Heart left ventricle (tissue), 16 donors: Measurements from ENCODE around the gene CDH23. TPM values are rescaled to one million over a fixed set of nuclear protein-coding genes. Genes with fewer than 3 reads are reported as not detected.

ENCODE experiments used
- ATAC-seq, 4 donors: fragments of 200-7000 bp; cut with Tn5 transposase; one replicate each; pipeline ENCODE4 v1.9.1; 2020 to 2022; ENCODE audit warnings: moderate library complexity in 4 of 4, mild to moderate bottlenecking in 3 of 4, moderate number of reproducible peaks in 1 of 4
- DNase-seq, 5 donors: peaks; one replicate each; pipeline ENCODE4 v3.0.0-alpha.2; 2020
- H3K27ac ChIP-seq, 12 donors: fragments of 200-600 bp; sonication (generic) in 4 of 12; one replicate each; pipeline versions ENCODE4 v1.5.0 to v1.8.0; 2016 to 2022; ENCODE audit warnings: mild to moderate bottlenecking in 2 of 12
- H3K27me3 ChIP-seq, 9 donors: fragments of 200-600 bp; sonication (generic) in 2 of 9; one replicate each; pipeline versions ENCODE4 v1.5.1 to v1.8.0; 2016 to 2022; ENCODE audit warnings: mild to moderate bottlenecking in 3 of 9
- H3K36me3 ChIP-seq, 9 donors: fragments of 200-600 bp; sonication (generic) in 2 of 9; one replicate each; pipeline versions ENCODE4 v1.5.0 to v1.8.0; 2018 to 2022; ENCODE audit warnings: mild to moderate bottlenecking in 2 of 9
- H3K4me1 ChIP-seq, 12 donors: fragments of 200-600 bp; sonication (generic) in 4 of 12; one replicate each; pipeline versions ENCODE4 v1.5.0 to v1.8.0; 2016 to 2022; ENCODE audit warnings: mild to moderate bottlenecking in 3 of 12
- H3K4me3 ChIP-seq, 12 donors: fragments of 200-600 bp; sonication (generic) in 4 of 12; one replicate each; pipeline versions ENCODE4 v1.5.0 to v1.8.0; 2017 to 2022; ENCODE audit warnings: mild to moderate bottlenecking in 9 of 12, moderate library complexity in 4 of 12
- H3K9me3 ChIP-seq, 12 donors: fragments of 200-600 bp; sonication (generic) in 4 of 12; one replicate each; pipeline versions ENCODE4 v1.5.0 to v1.8.0; 2016 to 2022; ENCODE audit warnings: mild to moderate bottlenecking in 1 of 12
- CTCF ChIP-seq, 12 donors: fragments of 200-600 bp; sonication (generic) in 4 of 12; IDR thresholded peaks; one replicate each; pipeline versions ENCODE4 v1.5.0 to v1.8.0; 2018 to 2022; ENCODE audit warnings: antibody characterized with exemption in 12 of 12, mild to moderate bottlenecking in 5 of 12
- POLR2A ChIP-seq, 2 donors: fragments of 450-650 bp; IDR thresholded peaks; one replicate each; pipeline ENCODE4 v1.6.1; 2017; ENCODE audit warnings: antibody characterized with exemption in 2 of 2, mild to moderate bottlenecking in 2 of 2, moderate library complexity in 2 of 2
- WGBS, 4 donors: extraction: QIAGEN DNeasy Blood & Tissue Kit in 2 of 4; methylation state at CpG; one replicate each; pipeline versions ENCODE4 v1.1.5 to v1.1.7; 2013 to 2018; 5-methylcytosine and 5-hydroxymethylcytosine counted together
- intact Hi-C, 10 donors: fragments of 100-400 bp; cut with DNase I; formaldehyde crosslinking; loops; one replicate each; pipeline versions ENCODE4 v1.11.1 to v1.14.2; 2022
- polyA plus RNA-seq, 2 donors: library from polyadenylated mRNA; stranded (reverse); fragments of 200-250 nt; gene quantifications; one replicate each; pipeline ENCODE4 v1.2.3, GENCODE V29; 2013
- total RNA-seq, 9 donors: library from RNA; depleted of rRNA in 2 of 9; stranded (reverse); fragments of >200 nt in 2 of 9; fragmentation: NEBNext Ultra II Directional in 3 of 9; extraction: Animal tissue kit (Norgen Biotek cat#: 25700) in 3 of 9; gene quantifications; one replicate each; pipeline versions ENCODE4 v1.1.0 to v1.2.4, GENCODE V29; 2016 to 2023
- donor health status: ischemic (EF 13 %, LVEDD 7.1; RV severe dilation, severe dysfunction).
- donor health status: healthy with polysubstance abuse.
- donor health status: DM: no; HTN: yes; CAD: no.
- donor health status: DM: no; HTN: no; CAD: no.
- donor health status: ischemic (EF 25% LVEDD 6.9; RV normal size, moderate dysfunction).
- donor health status: ischemic (EF 25% LVEDD 5.7; RV mildly dilated, moderate dysfunction).
- donor health status: healthy.
- donor health status: DM: yes; HTN: yes; CAD: no.
- donor health status: ischemic (EF 35%, LVEDD 5.7; RV mildly dilated, moderate dysfunction).
- donor health status: nonischemic (EF 11% LVEDD 7.7; RV severe dilation, severe dysfunction).
- donor health status: DM: yes; HTN: yes; CAD: no.
- donor health status: PGD.
- donor health status: ischemic (EF 29% LVEDD 5.4; RV normal size, mild dysfunction).
- donor health status: nonischemic (EF 23%, LVEDD 6.1; RV moderate dilation, normal function).

Gene CDH23
- total and polyA plus RNA-seq, 11 donors: 1.2 to 8.6 (median 3.9) TPM

GRCh38 chr10:71516890-71517289, 120.2 kb downstream of the CDH23 start:
- intact Hi-C loops: no loop called here
- no peaks in the 10 kb centered on the region for H3K9me3 ChIP-seq
- DNase-seq: no peak
- H3K4me1 ChIP-seq: peaks cover 0 to 7% (median 0%) of the 10 kb centered on the region in 12 donors
- no peaks in the 10 kb centered on the region for H3K27me3 ChIP-seq
- H3K27ac ChIP-seq: no peak overlapping the region
- TF ChIP-seq CTCF (IDR thresholded peaks at IDR 0.05) (no peak), POLR2A (IDR thresholded peaks at IDR 0.05) (no peak)
- no peaks in the 10 kb centered on the region for H3K36me3 ChIP-seq
- H3K4me3 ChIP-seq: no peak overlapping the region
- 78 to 89% (median 88%) methylated on average over 8 of the region's 8 CpGs for WGBS, 4 donors
- no peak for ATAC-seq

- H3K4me3 ChIP-seq: no peak overlapping the region
- DNase-seq: no peak
- H3K27ac ChIP-seq: no peak overlapping the region
- 86 to 89% (median 87%) methylated on average over 9 to 18 of the region's 18 CpGs for WGBS, 4 donors
- no peaks in the 10 kb centered on the region for H3K36me3 ChIP-seq
- H3K27me3 ChIP-seq: no peaks in the 10 kb centered on the region
- no peaks in the 10 kb centered on the region for H3K9me3 ChIP-seq
- ATAC-seq: no peak
- TF ChIP-seq POLR2A (IDR thresholded peaks at IDR 0.05) (no peak), CTCF (IDR thresholded peaks at IDR 0.05) (no peak)
- peaks cover 0 to 5% (median 0%) of the 10 kb centered on the region in 12 donors for H3K4me1 ChIP-seq
- intact Hi-C loops: no loop called here
These were observed 120.8 kb downstream of the CDH23 start for GRCh38 chr10:71517298-71518169.

- Histone ChIP-seq H3K27me3 (no peaks in the 10 kb centered on the region), H3K4me3 (no peak overlapping the region), H3K27ac (no peak overlapping the region), H3K36me3 (no peaks in the 10 kb centered on the region), H3K9me3 (no peaks in the 10 kb centered on the region), H3K4me1 (no peaks in the 10 kb centered on the region)
- DNase-seq: no peak
- 77 to 87% (median 83%) methylated on average over 8 of the region's 8 CpGs for WGBS, 4 donors
- ATAC-seq: no peak
- TF ChIP-seq POLR2A (IDR thresholded peaks at IDR 0.05) (no peak), CTCF (IDR thresholded peaks at IDR 0.05) (no peak)
- intact Hi-C loops: loop anchor here in 1 of 10 donors (2.0 kb wide), 1 partner anchor 69 kb away; no protein-coding TSS in a partner anchor
These were observed 123.3 kb downstream of the CDH23 start for GRCh38 chr10:71520042-71520441.

GRCh38 chr10:71521504-71522441, 125.1 kb downstream of the CDH23 start:
- Histone ChIP-seq H3K27me3 (no peaks in the 10 kb centered on the region), H3K4me3 (no peak overlapping the region), H3K36me3 (no peaks in the 10 kb centered on the region), H3K4me1 (no peaks in the 10 kb centered on the region), H3K9me3 (no peaks in the 10 kb centered on the region), H3K27ac (no peak overlapping the region)
- peak in 1 of 5 donors; percentile 5 for DNase-seq
- TF ChIP-seq CTCF (IDR thresholded peaks at IDR 0.05): no peak
- no peak for TF ChIP-seq POLR2A (IDR thresholded peaks at IDR 0.05)
- ATAC-seq: no peak
- WGBS, 4 donors: 82 to 88% (median 85%) methylated on average over 14 of the region's 14 CpGs
- intact Hi-C loops: loop anchor here in 1 of 10 donors (2.0 kb wide), 1 partner anchor 67 kb away; no protein-coding TSS in a partner anchor
